GM04503 (cell line): Measurements from ENCODE around the gene CHST2.

ENCODE experiments used
- DNase-seq: peaks from one replicate; pipeline ENCODE4 v3.0.0-alpha.2; 2012; ENCODE audit warnings: low read depth

Gene CHST2

DNA sequence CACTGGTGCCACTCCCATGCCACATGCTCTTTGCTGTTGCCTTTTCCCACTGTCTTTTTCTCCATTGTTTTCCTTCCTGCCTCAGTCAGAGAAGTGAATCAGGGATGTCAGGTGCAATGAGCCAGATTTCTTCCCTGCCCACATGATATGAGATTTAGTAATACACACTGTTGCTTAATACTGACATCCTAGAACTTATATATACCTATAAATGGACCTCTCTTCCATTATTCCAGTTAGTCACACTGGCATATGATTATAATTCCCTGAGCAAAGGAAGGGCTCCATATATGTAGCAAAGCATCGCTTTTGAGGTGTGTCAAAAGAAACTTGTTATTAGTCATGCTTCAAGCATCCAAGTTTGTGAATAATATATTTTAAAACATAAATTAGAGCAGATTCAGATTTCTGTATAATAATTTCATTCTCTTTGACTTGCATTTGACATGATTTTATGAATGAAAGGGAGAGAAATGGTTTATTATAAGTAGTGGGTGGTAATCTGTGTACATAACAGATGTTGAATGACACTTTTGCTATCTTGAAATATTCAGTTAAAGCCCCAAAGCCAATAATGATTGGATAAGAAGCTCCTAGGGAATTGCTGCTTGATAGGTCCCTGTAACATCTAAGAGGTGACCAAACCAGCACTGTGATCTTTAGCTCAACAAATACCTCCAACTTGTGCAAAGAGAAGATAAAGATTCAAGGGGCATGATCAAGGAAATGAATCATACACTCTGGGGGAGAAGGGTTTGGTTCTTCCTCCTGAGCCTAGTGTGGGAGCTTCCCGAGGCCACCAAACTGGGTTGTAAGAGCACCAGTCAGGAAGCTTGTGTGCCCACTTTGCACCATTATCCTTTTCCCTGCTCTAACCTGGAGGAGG lies 48.6 kb downstream of the CHST2 start:
- no peak for DNase-seq

DNA sequence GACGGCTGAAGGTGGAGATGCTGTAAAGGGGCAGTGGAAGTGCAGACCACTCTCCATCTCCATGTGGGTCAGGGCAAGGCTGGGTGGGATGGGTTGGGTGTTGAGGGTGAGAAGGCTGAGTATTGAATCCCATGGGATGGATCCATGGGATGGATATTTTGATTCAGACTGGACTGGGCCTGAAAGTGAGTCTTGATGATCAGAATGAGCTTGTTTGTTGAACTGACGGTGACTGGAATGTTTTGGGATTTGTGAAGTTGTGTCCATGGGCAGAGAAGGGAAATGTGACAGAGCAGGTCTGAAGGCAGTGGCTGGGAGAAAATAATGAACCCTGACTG lies 49.3 kb downstream of the CHST2 start:
- no peak for DNase-seq

DNA sequence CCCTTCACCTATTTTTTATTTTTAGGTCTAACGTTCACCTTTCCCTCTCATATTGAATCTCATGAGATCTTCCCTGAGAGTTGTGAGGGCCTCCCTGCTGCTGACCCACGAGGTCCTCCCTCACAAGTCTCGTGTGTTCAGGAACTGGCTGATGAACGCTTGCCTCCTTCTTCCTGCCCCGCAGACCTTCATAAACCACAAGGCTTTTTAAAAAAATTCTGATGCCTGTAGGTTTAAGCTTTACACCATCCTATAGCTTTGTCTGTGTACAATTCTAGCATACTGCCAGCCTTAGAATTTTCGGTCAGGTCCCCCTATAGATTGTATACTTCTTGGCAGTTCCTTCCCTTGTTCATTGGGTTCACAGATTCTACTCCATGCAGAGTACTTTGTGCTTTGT lies 50.5 kb downstream of the CHST2 start:
- DNase-seq, result no peak

DNA sequence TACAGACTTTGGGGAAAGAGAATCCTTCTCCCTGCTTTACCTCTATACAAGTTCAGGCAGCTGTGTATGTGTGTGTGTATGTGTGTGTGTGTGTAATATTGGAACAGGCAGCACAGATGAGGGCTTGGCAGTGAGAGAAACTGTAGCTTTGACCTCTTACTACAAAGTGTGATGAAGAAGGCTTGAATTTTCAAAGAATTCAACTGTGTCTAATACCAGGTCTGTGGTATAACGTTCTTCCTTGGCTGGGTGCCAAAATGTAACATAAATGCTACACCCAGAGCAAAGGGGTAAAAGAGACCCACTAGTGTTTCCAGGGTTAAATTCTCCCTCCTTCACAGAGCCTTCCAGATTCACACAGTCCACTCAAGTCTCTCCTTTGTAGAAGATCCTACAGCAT lies 51.1 kb downstream of the CHST2 start:
- no peak for DNase-seq

DNA sequence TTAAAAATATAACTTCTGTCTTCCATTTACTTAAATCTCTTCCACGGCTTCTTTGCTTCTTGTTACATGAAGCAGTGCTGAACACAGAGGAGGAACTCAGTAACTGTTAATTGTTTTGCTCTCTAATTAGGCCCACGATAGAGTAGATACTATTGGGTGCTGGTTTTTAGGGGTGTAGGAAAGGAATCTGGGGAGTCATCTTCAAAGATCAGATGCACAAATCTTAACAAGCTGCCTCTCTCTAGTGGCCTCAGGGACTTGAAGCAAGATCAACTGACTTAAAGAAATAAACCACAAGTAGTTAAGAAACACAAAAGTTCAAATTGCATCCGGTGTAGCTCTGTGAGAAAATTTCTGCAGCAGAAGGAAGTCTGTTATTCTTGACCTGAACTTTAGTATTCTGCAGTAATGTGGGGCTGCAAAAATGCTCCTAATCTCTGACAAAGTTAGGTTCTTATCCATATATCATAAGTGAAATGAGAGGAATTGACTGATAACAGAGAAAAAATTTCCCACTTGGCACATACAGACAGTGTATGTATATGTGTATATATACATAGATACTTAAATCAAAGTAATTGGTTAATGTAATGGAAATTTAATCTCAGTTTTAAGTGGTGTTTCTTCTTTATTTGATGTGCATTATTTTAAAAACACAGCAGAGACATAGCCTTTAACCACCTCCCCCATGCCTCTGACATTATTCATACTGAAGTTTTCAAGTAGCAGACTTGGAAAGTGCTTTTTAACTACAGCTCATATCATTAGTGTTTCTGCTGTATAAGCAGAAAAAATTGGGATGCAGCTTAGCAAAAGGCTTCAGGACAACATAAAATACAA lies 51.8 kb downstream of the CHST2 start:
- no peak for DNase-seq

DNA sequence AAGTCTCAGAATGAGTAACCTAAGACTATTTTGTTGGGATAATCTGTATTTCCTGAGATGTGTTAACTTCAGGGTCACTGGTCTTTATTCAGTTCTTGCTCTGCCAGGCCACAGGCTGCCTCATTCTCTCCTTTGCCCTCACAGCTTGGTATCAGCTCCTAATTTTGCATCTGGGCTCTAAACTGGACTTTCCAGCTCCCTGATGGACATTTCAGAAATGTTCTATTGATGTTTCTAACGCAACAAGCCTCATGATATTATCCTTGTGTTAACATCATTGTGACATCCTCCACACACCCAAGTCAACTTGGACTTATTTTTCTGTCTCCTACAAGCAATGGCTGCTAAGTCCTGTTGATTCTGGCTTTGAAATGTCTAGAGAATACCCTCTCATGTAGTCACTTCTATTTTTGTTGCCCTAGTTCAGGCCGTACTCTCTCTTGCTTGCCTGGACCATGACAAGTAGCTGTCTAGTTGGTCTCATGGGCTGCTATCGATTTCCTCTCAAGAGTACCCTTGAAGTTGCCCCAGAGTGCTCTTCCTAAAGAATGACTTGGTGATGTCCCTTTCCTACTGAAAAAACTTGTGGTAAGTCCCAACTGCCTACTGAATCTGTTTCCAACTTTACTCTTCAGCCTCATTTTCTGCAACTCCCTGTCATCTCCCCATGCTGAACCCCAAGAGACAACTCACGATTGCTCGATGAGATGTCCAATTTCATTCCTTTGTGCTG lies 52.7 kb downstream of the CHST2 start:
- no peak for DNase-seq

DNA sequence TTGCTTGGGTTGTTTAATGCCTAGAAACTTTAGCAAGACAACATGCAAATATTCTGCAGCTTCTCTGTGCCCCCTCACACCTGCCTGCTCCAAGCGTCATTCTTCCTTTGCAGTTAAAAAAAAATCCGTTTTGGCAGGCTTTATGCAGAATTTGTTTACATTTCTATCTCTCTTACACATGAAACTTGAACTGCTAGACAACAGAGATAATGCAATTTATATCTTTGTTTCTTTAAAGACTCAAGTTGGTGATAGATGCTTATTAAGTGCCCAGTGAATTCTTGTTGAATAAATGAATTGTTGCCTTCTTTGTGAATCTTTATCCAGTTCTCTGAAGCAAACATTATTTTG lies 53.2 kb downstream of the CHST2 start:
- DNase-seq, result no peak

DNA sequence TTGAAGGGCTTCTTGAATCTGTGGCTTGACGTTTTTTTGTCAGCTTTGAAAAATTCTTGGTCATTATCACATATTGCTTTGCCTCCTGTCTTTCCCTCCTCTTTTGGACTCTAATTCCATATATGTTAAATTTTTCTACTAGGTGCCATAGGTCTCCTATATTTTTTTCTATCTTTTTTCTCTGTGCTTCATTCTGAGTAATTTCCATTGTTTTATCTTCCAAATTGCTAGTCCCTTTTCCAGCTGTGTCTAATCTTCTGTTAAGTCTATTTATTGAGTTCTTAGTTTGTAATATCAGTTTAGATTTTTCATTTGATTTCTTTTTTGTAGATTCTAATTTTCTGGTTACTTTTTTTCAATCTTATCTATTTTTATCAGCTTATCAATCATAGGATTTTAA lies 53.7 kb downstream of the CHST2 start:
- DNase-seq, result no peak
